Transverse colon (tissue), 4 donors: ENCODE results near the gene TFAP2A. TPM values are rescaled to one million over a fixed set of nuclear protein-coding genes. Genes with fewer than 3 reads are reported as not detected.

Source experiments
- DNase-seq: peaks from one replicate; pipeline ENCODE4 v3.0.0-alpha.2; 2019
- H3K27ac ChIP-seq, 4 donors: fragments of 200-600 bp; sonication (generic); 2 replicates each; pipeline ENCODE4 v1.5.1; 2016 to 2018; ENCODE audit warnings: inconsistent platforms in 4 of 4
- H3K27me3 ChIP-seq: fragments of 200-600 bp; sonication (generic); 2 replicates; pipeline ENCODE4 v1.5.1; 2017; ENCODE audit warnings: inconsistent platforms
- H3K36me3 ChIP-seq, 4 donors: fragments of 200-600 bp; sonication (generic); 2 replicates each; pipeline ENCODE4 v1.5.1; 2017 to 2019; ENCODE audit warnings: inconsistent platforms in 4 of 4
- H3K4me1 ChIP-seq, 4 donors: fragments of 200-600 bp; sonication (generic); 2 replicates each; pipeline ENCODE4 v1.5.1; 2017 to 2020; ENCODE audit warnings: inconsistent platforms in 4 of 4
- H3K4me3 ChIP-seq, 4 donors: fragments of 200-600 bp; sonication (generic); 1 replicate in 1 of 4; 2 replicates in 3 of 4; pipeline versions ENCODE4 v1.5.1 to v1.6.1; 2017 to 2019; ENCODE audit warnings: inconsistent platforms in 4 of 4
- H3K9me3 ChIP-seq, 2 donors: fragments of 200-600 bp; sonication (generic); 2 replicates each; pipeline ENCODE4 v1.5.1; 2017 to 2019; ENCODE audit warnings: inconsistent platforms in 2 of 2
- CTCF ChIP-seq, 5 experiments: fragments of 200-600 bp in 3 of 5; fragments of 450-650 bp in 2 of 5; sonication (generic) in 3 of 5; IDR thresholded peaks; 1 replicate in 2 of 5; 2 replicates in 3 of 5; pipeline ENCODE4 v1.5.1; 2016 to 2017; ENCODE audit warnings: antibody characterized with exemption in 5 of 5, inconsistent platforms in 3 of 5, mild to moderate bottlenecking in 2 of 5, moderate library complexity in 1 of 5
- EP300 ChIP-seq: sonication (generic); formaldehyde crosslinking; IDR thresholded peaks from one replicate; pipeline ENCODE4 v1.6.1; 2017; ENCODE audit warnings: antibody characterized with exemption, low read depth
- POLR2A ChIP-seq: fragments of 450-650 bp; IDR thresholded peaks from one replicate; pipeline ENCODE4 v1.6.1; 2016; ENCODE audit warnings: antibody characterized with exemption, mild to moderate bottlenecking, moderate library complexity
- POLR2AphosphoS5 ChIP-seq, 3 donors: sonication (generic); formaldehyde crosslinking; IDR thresholded peaks; one replicate each; pipeline ENCODE4 v1.6.1; 2016; ENCODE audit warnings: antibody characterized with exemption in 3 of 3
- WGBS, 2 donors: methylation state at CpG; one replicate each; pipeline ENCODE4 v1.1.5; 2018; ENCODE audit warnings: low coverage in 1 of 2; 5-methylcytosine and 5-hydroxymethylcytosine counted together
- in situ Hi-C, 4 donors: fragments of 200-750 bp; cut with MboI; loops; one replicate each; pipeline versions ENCODE4 v1.15.0 to v1.15.1; 2017; ENCODE audit warnings: low sequenced_read_pairs in 3 of 4, low pct_ligation_motif_present in 1 of 4, low pct_unique_long_range_greater_than_20kb in 1 of 4
- intact Hi-C: fragments of 100-400 bp; cut with DNase I; formaldehyde crosslinking; loops from one replicate; pipeline ENCODE4 v1.15.1; 2023; ENCODE audit warnings: low total_unique reads
- total RNA-seq, 4 donors: library from RNA; depleted of rRNA; stranded (reverse); fragments of >200 nt; gene quantifications; one replicate each; pipeline ENCODE4 v1.1.0, GENCODE V29; 2016

Gene TFAP2A
- total RNA-seq, 4 donors from 2014 or later = not detected

GRCh38 chr6:10419749-10420545 is 5.1 kb upstream of the TFAP2A start:
- H3K27me3 ChIP-seq = peaks cover 98% of the 10 kb centered on the region
- 11 to 20% methylated on average over 1 to 17 of the region's 31 CpGs for WGBS, 2 donors
- in situ Hi-C loops = loop anchor here in 1 of 4 donors (25.0 kb wide), 1 partner anchor 383 kb away; no protein-coding TSS in a partner anchor
- TF ChIP-seq POLR2AphosphoS5 (IDR thresholded peaks at IDR 0.05) (no peak), POLR2A (no peak), CTCF (IDR thresholded peaks at IDR 0.05) (no peak), EP300 (no peak)
- H3K9me3 ChIP-seq = no peaks in the 10 kb centered on the region
- H3K4me1 ChIP-seq = peaks cover 0 to 22% (median 8%) of the 10 kb centered on the region in 4 donors
- intact Hi-C loops = loop anchor here (10.0 kb wide), 1 partner anchor 385 kb away; no protein-coding TSS in a partner anchor
- no peaks in the 10 kb centered on the region for H3K36me3 ChIP-seq
- no peak overlapping the region for H3K4me3 ChIP-seq
- no peak overlapping the region for H3K27ac ChIP-seq
- DNase-seq = no peak

- H3K4me3 ChIP-seq = no peak overlapping the region
Measured at GRCh38 chr6:10418862-10419748, 4.2 kb upstream of the TFAP2A start.

GRCh38 chr6:10418361-10418861 is 3.5 kb upstream of the TFAP2A start:
- no peak overlapping the region for H3K27ac ChIP-seq
- no peaks in the 10 kb centered on the region for H3K36me3 ChIP-seq
- peaks cover 3 to 37% (median 14%) of the 10 kb centered on the region in 4 donors for H3K4me1 ChIP-seq
- intact Hi-C loops (no loop called here), in situ Hi-C loops (loop anchor here in 1 of 4 donors (25.0 kb wide), 1 partner anchor 381 kb away; no protein-coding TSS in a partner anchor)
- H3K4me3 ChIP-seq = no peak overlapping the region
- 62% methylated on average over 18 of the region's 18 CpGs; no CpG with 5 or more reads in 1 of the 2 donors for WGBS, 2 donors
- TF ChIP-seq POLR2A (no peak), POLR2AphosphoS5 (IDR thresholded peaks at IDR 0.05) (no peak), CTCF (IDR thresholded peaks at IDR 0.05) (no peak), EP300 (no peak)
- DNase-seq = no peak
- no peaks in the 10 kb centered on the region for H3K9me3 ChIP-seq
- peaks cover 99% of the 10 kb centered on the region for H3K27me3 ChIP-seq

More at GRCh38 chr6:10418862-10419748, 4.2 kb upstream of the TFAP2A start:
- Histone ChIP-seq H3K27ac (no peak overlapping the region), H3K4me1 (peaks cover 0 to 30% (median 9%) of the 10 kb centered on the region in 4 donors), H3K36me3 (no peaks in the 10 kb centered on the region), H3K27me3 (peaks cover 98% of the 10 kb centered on the region), H3K9me3 (no peaks in the 10 kb centered on the region)
- intact Hi-C loops = no loop called here
- 13% methylated on average over 51 of the region's 56 CpGs; no CpG with 5 or more reads in 1 of the 2 donors for WGBS, 2 donors
- in situ Hi-C loops = loop anchor here in 1 of 4 donors (25.0 kb wide), 1 partner anchor 382 kb away; no protein-coding TSS in a partner anchor
- no peak for TF ChIP-seq EP300
- TF ChIP-seq POLR2A = no peak
- TF ChIP-seq CTCF (IDR thresholded peaks at IDR 0.05) = no peak
- DNase-seq = no peak
